Measurements from ENCODE around the gene TMEM208. TPM values are rescaled to one million over a fixed set of nuclear protein-coding genes. Genes with fewer than 3 reads are reported as not detected.

Gene TMEM208
- total and polyA plus RNA-seq, 4 donors = 22.1 to 196 (median 93.8) TPM

- H3K9me3 ChIP-seq (ENCODE audit: control insufficient read depth in 4 of 4, insufficient read depth in 3 of 4, low read length in 3 of 4) = no peaks in the 10 kb centered on the region
- WGBS, 2 donors = 86 to 88% methylated on average over 4 of the region's 4 CpGs
- no peak for DNase-seq
Observed at GRCh38 chr16:67250045-67250327, 23.1 kb downstream of the TMEM208 start.

GRCh38 chr16:67252609-67253497 lies 25.9 kb downstream of the TMEM208 start:
- no peak for TF ChIP-seq CTCF (IDR thresholded peaks at IDR 0.05; ENCODE audit: control extremely low read depth, extremely low read depth)
- ATAC-seq (ENCODE audit: insufficient read depth, low FRiP score) (no peak), DNase-seq (no peak)
- H3K36me3 ChIP-seq (ENCODE audit: control insufficient read depth in 4 of 4, insufficient read depth in 4 of 4, low read length in 4 of 4) = peaks cover 0 to 22% (median 4%) of the 10 kb centered on the region in 4 donors
- H3K9ac ChIP-seq (ENCODE audit: insufficient read depth in 1 of 2, low read length in 2 of 2) = no peak overlapping the region
- peaks cover 0 to 23% (median 3%) of the 10 kb centered on the region in 5 donors for H3K4me1 ChIP-seq (ENCODE audit: control insufficient read depth in 5 of 5, insufficient read depth in 5 of 5, low read length in 5 of 5)
- H3K9me3 ChIP-seq (ENCODE audit: control insufficient read depth in 4 of 4, insufficient read depth in 3 of 4, low read length in 3 of 4) = no peaks in the 10 kb centered on the region
- 94 to 99% methylated on average over 4 of the region's 4 CpGs for WGBS, 2 donors
- H3K4me3 ChIP-seq = no peak overlapping the region
- H3K27ac ChIP-seq (ENCODE audit: low read depth in 1 of 2, low read length in 1 of 2) = no peak overlapping the region
- no peaks in the 10 kb centered on the region for H3K27me3 ChIP-seq (ENCODE audit: control insufficient read depth in 3 of 3, insufficient read depth in 3 of 3, low read length in 2 of 3)

More at GRCh38 chr16:67250045-67250327, 23.1 kb downstream of the TMEM208 start:
- H3K36me3 ChIP-seq (ENCODE audit: control insufficient read depth in 4 of 4, insufficient read depth in 4 of 4, low read length in 4 of 4) = peaks cover 0 to 13% (median 2%) of the 10 kb centered on the region in 4 donors
- H3K4me3 ChIP-seq = no peak overlapping the region
- no peaks in the 10 kb centered on the region for H3K27me3 ChIP-seq (ENCODE audit: control insufficient read depth in 3 of 3, insufficient read depth in 3 of 3, low read length in 2 of 3)
- peaks cover 4 to 36% (median 10%) of the 10 kb centered on the region in 5 donors for H3K4me1 ChIP-seq (ENCODE audit: control insufficient read depth in 5 of 5, insufficient read depth in 5 of 5, low read length in 5 of 5)
- H3K27ac ChIP-seq (ENCODE audit: low read depth in 1 of 2, low read length in 1 of 2) = no peak overlapping the region
- no peak for ATAC-seq (ENCODE audit: insufficient read depth, low FRiP score)
- H3K9ac ChIP-seq (ENCODE audit: insufficient read depth in 1 of 2, low read length in 2 of 2) = no peak overlapping the region
- TF ChIP-seq CTCF (IDR thresholded peaks at IDR 0.05; ENCODE audit: control extremely low read depth, extremely low read depth) = no peak

- Histone ChIP-seq H3K4me3 (no peak overlapping the region), H3K9me3 (ENCODE audit: control insufficient read depth in 4 of 4, insufficient read depth in 3 of 4, low read length in 3 of 4) (no peaks in the 10 kb centered on the region), H3K27me3 (ENCODE audit: control insufficient read depth in 3 of 3, insufficient read depth in 3 of 3, low read length in 2 of 3) (no peaks in the 10 kb centered on the region), H3K9ac (ENCODE audit: insufficient read depth in 1 of 2, low read length in 2 of 2) (no peak overlapping the region), H3K27ac (ENCODE audit: low read depth in 1 of 2, low read length in 1 of 2) (no peak overlapping the region), H3K4me1 (ENCODE audit: control insufficient read depth in 5 of 5, insufficient read depth in 5 of 5, low read length in 5 of 5) (peaks cover 0 to 8% (median 0%) of the 10 kb centered on the region in 5 donors), H3K36me3 (ENCODE audit: control insufficient read depth in 4 of 4, insufficient read depth in 4 of 4, low read length in 4 of 4) (peaks cover 0 to 30% (median 8%) of the 10 kb centered on the region in 4 donors)
- no peak for TF ChIP-seq CTCF (IDR thresholded peaks at IDR 0.05; ENCODE audit: control extremely low read depth, extremely low read depth)
- 91 to 94% methylated on average over 18 of the region's 18 CpGs for WGBS, 2 donors
- DNase-seq (no peak), ATAC-seq (ENCODE audit: insufficient read depth, low FRiP score) (no peak)
Observed at GRCh38 chr16:67254801-67255552, 28.0 kb downstream of the TMEM208 start.

Measured in lung (tissue), 12 donors.